Inferior parietal cortex (tissue), 1 donor: Measurements from ENCODE around the gene PCSK1.

Source experiments
- DNase-seq: peaks from one replicate; pipeline ENCODE4 v3.0.0-alpha.2; 2016; ENCODE audit errors: extremely low spot score

PCSK1 gene

DNA sequence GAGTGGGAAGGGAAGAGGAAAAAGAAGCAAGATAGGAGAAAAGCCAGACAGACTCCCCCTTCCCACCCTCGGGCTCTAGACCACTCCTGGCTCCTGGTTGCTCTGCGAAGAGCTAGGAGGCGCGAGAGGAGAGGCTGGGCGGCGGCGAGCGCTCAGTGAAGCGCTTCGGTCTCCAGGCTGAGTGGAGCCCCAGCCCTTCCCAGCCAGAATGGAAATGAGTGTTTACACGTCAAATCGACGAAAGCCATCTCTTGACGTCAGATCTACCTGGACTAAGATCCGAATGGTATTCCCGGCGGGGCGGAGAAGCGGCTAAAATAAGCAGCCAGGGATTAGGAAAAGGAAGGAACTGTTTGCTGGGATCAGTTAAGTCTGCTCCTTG lies at the start of gene PCSK1:
PCSK1 (minus strand) TSS at position 183 of the 382 bp plus-strand sequence. CDS start 206 bp downstream, outside the sequence.
- peak; percentile 47 for DNase-seq

DNA sequence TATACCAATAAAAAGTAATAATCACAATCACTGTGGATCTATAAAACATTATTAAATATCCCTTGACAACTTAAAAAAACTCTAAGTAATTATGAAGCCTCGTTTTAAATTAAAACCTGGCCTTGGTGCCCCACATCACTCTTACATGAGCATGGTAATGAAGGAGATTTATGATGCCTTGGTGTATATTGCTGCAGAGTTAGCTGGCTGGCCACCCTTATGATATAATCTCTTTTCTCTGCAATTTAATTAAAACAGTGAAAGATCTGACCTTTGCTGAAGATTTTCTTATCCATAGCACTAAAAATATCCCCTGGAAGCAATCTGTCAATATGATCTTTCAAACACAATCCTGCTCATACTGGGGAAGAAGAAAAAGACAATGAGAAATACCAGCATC lies 48.8 kb upstream of the PCSK1 start:
- no peak for DNase-seq

- DNase-seq = no peak
Measured at GRCh38 chr5:96481009-96481786, 48.1 kb upstream of the PCSK1 start.

- DNase-seq = no peak
Measured at GRCh38 chr5:96478983-96479382, 45.9 kb upstream of the PCSK1 start.

- no peak for DNase-seq
Measured at GRCh38 chr5:96476654-96477053, 43.6 kb upstream of the PCSK1 start.

DNA sequence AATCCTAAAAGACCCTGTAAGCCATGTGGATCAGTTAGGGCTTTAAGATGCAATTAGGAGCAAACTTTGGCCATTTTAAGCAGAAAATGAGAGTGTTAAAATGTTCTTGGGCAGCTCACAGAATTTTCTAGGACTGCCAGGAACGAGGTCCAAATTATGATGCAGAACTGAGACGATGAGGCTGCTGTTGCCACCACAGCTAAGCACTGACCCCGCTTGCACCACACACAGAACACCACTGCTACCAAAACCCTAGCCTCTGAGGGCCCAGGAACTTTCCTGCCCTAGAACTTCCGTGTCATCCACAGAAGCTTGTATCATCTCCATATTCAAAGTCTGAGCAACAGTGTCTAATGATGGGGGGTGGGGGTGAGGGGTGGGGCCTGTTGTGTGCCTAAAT lies 41.0 kb upstream of the PCSK1 start:
- no peak for DNase-seq

DNA sequence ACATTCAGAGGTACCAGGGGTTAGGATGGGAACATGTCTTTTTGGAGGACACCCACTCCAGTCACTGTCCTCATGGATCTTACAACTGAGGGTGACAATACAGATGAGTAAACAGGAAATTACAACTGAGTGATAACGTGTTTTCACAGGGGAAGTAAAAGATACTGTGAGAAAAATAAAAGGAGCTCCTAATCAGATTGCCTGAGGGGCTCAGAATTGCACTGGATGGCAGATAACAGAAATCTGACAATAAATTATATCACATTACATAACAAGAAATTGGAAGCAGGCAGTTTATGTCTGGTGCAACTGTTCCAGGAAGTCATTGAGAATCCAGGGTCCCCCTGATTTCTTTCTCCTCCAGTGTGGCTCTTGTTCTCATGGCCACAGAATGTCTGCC lies 40.1 kb upstream of the PCSK1 start:
- no peak for DNase-seq

- DNase-seq = no peak
Measured at GRCh38 chr5:96470785-96471184, 37.7 kb upstream of the PCSK1 start.

DNA sequence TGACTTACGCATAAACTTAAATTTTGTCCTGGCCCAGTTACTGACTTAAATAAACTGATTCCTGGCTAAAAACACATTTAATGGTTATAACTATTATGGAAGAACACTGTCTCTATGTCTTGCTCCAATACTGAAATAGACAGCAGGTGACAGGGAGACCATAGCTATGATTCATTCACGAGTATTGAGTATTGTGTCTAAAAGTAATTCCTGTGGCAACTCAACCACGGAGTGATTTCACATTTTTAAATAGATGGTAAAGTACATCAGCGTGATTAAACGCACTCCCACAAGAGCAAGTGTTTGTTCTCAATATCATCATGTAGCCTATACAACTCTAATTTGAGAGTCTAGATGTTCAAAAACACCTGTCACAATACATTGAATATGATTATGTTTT lies 35.9 kb upstream of the PCSK1 start:
- DNase-seq = no peak

DNA sequence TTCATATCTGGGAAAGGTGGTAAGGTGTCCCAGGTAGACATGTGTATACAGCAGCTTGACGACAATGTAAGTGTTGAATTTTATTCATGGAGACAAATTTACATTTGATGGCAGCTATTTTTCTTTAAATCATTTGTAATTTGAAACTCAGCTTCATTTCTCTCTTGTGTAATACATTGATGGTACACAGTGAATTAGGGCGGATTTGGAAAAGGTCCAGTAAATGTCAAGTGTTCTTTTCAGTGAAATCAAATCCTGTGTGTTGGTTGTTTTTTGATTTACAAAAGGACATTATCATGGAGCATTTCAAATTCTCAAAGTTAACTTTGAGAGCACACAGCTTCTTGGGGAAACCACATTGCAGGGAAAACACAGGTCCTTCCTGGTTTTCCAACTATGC lies 30.0 kb upstream of the PCSK1 start:
- no peak for DNase-seq

GRCh38 chr5:96459313-96460121 lies 26.5 kb upstream of the PCSK1 start:
- DNase-seq = no peak

- no peak for DNase-seq
Measured at GRCh38 chr5:96458176-96458575, 25.1 kb upstream of the PCSK1 start.

GRCh38 chr5:96455789-96456188 lies 22.7 kb upstream of the PCSK1 start:
- DNase-seq = no peak

DNA sequence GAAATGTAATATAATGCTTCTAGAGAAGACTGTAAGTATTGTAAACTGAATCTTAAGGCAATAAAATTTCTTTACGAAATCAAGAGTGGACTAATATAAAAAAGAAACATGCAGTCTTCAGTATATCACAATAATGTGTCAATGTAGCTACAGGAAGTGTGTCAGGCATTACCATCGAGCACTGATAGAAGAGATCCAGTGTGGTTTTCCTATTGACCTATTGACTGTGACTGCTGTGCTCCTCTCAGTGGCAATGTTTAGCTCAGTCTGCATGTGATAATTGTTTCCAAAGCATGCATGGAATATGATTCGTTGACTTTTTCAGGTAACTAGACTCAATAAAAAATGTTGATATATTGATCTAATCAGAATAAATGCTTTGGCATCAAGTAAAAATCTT lies 20.3 kb upstream of the PCSK1 start:
- no peak for DNase-seq

GRCh38 chr5:96447949-96448348 lies 14.9 kb upstream of the PCSK1 start:
- DNase-seq = no peak

DNA sequence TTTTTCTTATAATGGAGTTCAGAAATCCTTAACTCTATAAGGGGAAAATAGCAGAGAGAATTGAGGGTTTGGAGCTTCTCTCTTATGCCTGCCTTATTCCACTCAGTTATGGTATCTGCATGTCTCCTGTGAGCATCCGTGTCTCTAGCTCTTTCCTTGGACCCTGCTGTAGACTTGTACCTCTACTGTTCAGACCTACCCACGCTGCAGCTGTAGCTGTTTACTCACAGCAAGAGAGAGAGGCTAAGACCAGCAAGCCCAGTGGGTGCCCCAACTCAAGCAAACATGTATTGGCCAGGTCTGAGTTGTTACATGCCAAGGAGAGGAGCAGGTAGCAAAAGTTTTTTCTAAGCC lies 7.1 kb upstream of the PCSK1 start:
- no peak for DNase-seq

- DNase-seq = no peak
Measured at GRCh38 chr5:96439477-96440184, 6.6 kb upstream of the PCSK1 start.

GRCh38 chr5:96434201-96434645 lies 1.2 kb upstream of the PCSK1 start:
- DNase-seq = no peak

DNA sequence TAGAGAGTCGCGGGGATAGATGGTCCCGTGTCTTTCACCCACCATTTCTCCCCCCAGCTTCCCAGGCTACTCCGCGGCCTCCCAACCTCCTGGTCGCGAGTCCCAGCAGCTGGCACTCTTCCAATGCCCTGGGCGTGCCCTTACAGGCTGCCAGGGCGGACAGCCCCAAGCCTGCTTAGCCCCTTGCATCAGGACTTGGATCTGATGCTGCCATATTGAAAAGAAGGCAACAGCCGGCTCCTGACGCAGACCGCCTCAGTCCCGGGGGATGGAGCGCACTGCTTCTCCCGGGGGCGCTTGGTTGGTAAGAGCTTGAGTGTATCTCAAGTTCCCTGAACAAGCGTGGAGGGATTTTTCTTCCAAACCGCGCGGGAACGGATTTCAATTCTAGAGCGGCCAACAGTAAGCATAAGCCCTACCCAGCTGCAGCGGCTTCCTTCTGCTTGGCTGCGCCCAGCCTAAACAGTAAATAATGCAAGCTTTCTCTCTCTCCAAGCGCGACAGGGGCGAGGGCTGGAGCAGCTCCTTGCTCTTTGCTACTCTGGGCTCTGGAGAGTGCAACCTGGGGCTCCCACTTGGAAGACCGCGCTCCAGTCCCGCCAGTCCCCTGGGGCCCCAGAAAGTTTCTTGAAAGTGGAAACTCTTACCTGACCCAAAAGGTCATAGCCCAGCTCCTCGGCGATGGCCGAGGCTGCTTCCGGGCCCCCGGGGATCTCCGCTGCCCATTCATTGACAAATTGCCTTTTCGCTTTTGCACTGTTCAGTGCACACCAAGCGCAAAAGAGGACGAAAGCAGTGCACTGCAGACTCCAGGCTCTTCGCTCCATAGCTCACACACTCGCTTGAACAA lies 607 bp downstream of the PCSK1 start:
- peak; percentile 34 for DNase-seq

- DNase-seq = peak; percentile 24
Measured at GRCh38 chr5:96431376-96432187, 1.5 kb downstream of the PCSK1 start.

DNA sequence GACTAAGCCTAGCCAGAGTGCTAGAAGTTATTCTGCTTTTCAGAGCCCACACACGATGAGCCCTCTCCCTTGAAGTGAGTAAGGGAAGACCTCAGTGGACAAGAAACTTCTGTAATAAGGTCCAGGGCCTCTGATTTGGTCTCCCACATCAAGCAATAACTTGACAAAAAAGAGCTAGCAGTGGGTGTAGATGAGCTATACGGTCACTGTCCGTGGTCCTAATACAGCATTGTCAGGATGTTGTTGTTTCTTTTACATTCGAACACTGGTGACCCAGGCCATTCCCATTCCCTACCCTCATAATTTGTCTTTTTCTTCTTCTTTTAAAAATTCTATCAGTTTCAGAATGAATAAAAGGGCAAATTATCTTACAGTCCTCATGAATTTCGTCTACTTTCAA lies 5.2 kb downstream of the PCSK1 start:
- DNase-seq = no peak
